A549 treated with GW870086 at 1 μM for 4 hours (cell line): ENCODE measurements around the gene RCAN2. TPM values are rescaled to one million over a fixed set of nuclear protein-coding genes. Genes with fewer than 3 reads are reported as not detected.

ENCODE experiments used
- total RNA-seq: library from RNA; stranded (reverse); fragments of 200-300 nt; extraction: Qiagen RNA extraction; gene quantifications from 5 replicates; pipeline ENCODE4 v1.2.3, GENCODE V29; 2022; ENCODE audit warnings: low read depth

Gene RCAN2
- total RNA-seq = not detected in 5 replicates

DNA sequence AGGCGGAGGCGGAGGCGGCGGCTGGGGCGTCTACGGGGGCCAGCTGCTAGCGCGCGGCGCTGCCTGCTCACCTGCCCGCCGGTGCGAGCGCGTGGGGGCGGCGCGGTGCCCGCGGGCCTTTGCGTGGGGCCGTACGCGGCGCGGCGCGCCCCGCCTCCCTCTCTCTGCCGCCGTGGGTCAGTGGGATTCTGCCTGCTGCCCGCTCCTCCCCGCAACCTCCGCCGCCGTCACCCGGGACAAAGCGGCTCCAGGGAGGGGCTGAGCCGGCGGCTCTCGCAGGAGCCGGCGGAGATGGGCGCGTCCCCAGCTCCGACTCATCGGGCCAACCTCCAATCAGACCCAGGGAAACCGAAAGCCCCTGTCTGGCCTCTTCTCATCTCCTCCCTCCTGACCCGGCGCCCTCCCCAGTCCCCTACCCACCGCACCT lies at the start of gene RCAN2:
Gene RCAN2 (minus strand): TSS at position 249 of the 427 bp plus-strand sequence.

Other genes with a start within 250 kb of the RCAN2 start
- 0.06 to 0.16 TPM in 2 of 5 replicates, not detected in the others for gene CYP39A1, start 161.4 kb upstream of the RCAN2 start, total RNA-seq
- gene SLC25A27, start 161.5 kb upstream of the RCAN2 start, total RNA-seq = 0.44 to 1.3 TPM (median 0.47 TPM) in 5 replicates
- not detected in 5 replicates for gene TDRD6, start 196.4 kb upstream of the RCAN2 start, total RNA-seq
- gene PLA2G7, start 243.9 kb upstream of the RCAN2 start, total RNA-seq = not detected in 5 replicates